IPS-NIHi7 (cell line): ENCODE data around the gene CRB3.

Experiments
- DNase-seq: peaks from one replicate; pipeline ENCODE4 v3.0.0; 2012; ENCODE audit warnings: mixed read lengths; ENCODE audit errors: extremely low spot score

Gene CRB3

DNA sequence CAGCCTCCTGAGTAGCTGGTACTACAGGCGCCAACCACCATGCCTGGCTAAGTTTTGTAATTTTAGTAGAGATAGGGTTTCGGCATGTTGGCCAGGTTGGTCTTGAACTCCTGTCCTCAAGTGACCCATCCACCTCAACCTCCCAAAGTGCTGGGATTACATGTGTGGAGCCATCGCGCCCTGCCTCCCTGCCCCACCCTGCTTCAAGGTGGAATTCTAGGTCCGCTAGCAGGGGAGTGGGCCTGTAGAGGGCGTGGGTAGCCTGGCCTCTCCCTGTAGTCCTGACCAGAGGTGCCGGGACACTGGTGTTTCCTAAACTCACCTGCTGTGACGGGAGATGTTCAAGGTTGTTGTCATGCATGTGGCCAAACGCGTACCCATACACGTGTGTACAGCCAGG lies 30.9 kb upstream of the CRB3 start:
- DNase-seq: no peak

DNA sequence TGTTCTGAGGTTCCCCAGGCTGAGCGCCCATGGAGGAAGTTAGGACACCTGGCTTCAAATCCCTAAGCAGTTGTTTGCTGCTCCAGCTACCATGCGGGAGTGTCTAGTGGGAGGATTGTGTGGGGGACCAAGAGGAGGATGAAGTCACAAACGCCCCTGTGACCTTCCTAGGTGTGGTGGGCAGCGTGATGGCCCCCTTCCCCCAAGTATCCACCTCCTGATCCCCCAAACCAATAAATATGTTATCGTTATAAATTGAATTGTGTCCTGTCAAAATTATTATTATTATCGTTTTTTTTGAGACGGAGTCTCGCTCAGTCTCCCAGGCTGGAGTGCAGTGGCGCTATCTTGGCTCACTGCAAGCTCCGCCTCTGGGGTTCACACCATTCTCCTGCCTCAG lies 30.4 kb upstream of the CRB3 start, which contains the start of gene SLC25A41:
TSS of gene SLC25A41 (minus strand) at position 101 of the 400 bp plus-strand sequence. CDS start at position 31, 70 bp downstream.
- no peak for DNase-seq

DNA sequence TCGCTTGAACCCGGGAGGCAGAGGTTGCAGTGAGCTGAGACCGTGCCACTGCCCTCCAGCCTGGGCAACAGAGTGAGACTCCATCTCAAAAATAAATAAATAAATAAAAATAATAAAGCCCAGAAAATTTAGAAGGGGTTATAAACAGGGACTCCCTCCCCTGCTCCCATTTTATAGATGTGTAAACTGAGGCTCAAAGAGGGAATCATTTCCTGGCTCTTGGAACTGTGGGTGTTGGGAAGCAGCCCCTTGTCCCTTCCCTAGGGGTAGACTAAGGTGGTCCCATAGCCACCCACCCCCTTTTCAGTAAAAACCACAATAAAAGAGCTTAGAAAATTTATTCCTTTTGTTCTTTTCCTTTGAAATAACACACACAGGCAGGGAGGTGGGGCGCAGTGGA lies 24.3 kb upstream of the CRB3 start:
- no peak for DNase-seq

DNA sequence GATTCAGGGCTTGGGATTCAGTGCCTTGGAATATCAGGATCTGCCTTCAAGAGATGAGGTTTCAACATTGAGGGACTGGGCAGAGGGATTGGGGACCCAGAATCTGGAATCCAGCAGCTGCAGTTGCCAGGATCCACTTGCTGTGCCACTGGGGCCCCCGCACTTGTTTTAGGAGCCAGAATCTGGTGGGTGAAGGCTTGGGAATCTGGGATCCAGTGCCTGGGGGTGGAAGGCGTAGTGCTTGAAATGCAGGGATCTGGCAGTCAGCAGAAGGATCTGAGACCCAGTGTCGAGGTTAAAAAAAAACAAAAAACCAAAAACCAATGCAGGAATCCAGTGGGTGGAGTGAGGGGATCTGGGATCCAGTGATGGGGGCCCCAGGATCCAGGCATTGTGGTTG lies 23.2 kb upstream of the CRB3 start:
- DNase-seq: no peak

DNA sequence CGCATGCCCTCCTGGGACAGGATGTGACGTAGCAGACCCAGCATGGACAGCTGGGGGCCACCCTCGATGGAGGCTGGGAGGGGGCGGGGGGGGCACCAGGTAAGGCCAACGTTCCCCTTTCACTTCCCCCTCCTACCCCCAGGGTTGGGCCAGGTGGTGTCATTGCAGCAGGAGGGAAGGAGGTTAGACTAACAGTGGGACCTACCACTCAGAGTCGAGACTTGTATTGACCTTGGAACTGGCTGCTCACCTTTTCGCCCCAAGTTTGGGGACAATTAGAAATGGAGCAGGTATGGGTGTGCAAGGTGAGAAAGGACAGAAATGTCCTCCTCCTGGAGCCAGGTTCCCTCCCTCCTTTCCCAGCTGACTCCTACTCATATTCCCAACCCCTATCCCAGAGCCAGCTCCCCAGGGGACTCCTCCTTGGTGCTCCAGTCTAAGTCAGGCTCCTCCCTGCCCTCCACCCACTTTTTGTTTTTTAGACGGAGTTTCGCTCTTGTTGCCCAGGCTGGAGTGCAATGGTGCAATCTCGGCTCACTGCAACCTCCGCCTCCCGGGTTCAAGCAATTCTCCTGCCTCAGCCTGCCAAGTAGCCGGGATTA lies 21.9 kb upstream of the CRB3 start:
- no peak for DNase-seq

DNA sequence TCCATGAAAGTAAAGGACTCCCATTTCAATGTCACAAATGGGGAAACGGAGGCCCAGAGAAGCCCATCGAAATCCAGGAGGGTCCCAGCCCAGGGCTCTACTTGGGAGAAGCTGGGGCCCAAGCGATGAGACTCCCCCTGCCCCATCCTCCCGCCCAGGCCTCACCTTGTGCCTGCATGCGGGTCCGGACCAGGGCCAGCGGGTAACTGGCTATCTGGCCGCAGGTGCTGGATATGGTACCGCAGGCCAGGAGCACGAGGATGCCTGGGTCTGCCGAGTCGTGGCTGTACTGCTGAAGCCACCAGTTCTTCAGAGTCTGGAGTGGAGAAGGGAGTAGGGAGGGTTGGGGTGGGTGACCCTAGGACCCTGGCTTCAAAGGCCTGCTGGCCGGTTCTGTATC lies 20.1 kb upstream of the CRB3 start:
- DNase-seq: no peak

DNA sequence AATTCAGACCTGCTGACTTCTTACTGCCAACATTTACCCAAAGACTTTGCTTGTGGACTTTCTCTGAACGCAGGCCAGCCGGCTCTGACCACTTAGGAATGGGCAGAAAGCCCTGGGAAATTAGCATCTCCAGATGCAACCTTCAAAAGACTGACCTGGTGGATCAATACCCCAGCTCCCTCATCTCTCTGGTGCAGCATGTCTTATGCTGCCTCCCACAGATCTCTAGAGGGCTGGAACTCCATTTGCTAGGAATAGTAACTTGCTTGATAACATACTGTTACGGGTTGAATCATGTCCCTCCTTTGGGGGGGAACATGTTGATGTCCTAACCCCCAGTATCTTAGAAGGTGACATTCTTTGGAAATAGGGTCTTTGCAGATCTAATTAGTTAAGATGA lies 17.6 kb upstream of the CRB3 start:
- DNase-seq: no peak

DNA sequence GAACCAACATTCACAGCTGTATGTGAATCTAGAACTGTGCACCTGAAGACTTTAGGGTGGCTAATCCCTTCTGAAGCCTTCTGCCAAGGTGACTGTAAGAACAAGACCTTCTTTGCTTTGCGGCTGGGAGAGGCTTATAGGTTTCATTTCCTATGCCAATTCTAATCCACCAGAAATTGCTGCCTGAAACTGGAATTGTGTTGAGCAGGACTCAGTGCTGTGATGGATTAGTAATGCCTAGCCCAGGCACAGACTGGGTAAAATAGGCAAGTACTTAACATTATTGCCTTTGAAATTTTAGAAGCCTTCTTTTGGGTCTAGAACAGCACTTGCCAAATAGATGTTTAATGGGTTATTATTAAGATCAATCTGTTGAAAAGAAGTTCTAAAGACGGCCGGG lies 16.0 kb upstream of the CRB3 start:
- DNase-seq: no peak

DNA sequence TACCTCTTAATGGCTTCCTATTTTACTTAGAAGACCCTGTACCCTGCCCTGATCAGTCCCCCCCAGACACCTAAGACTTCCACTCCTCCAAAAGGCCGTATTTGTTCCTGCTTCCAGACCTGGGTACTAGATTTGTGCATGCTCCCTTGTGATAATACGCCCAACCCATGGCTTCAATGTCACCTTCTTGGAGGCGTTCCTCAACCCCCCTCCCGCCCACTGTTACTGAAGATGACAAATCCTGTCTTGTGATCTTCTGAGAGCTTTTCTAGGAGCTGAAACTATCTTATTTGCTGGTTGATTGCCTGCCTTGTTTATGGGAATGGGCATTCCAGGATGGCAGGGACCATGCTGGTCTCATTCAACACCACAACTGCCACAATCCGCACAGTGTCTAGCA lies 13.9 kb upstream of the CRB3 start:
- DNase-seq: no peak

DNA sequence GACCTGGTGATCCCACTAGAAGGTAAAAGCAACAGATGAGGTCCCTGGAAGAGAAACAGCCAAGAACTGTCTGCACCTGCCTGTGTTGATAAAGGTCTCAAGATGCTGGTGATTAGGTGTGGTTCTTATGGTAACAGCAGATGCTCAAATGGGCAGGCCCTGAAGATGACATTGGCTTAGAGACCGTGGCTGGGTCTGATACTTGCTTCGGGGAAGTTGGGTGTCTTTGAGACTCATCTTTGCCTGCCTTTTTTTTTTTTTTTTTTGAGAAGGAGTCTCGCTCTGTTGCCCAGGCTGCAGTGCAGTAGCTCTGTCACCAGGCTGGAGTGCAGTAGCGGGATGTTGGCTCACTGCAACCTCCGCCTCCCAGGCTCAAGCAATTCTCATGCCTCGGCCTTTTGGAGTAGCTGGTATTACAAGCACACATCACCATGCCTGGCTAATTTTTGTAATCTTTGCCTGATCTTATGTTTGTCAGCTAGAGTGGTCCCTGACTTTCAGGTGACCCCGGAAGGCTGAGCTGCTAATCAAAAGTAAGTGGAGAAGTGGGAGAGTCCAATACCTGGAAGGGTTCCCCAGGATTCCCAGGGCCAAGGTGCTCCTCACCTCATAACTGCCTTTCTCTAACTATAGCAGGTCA lies 12.4 kb upstream of the CRB3 start:
- DNase-seq: no peak

DNA sequence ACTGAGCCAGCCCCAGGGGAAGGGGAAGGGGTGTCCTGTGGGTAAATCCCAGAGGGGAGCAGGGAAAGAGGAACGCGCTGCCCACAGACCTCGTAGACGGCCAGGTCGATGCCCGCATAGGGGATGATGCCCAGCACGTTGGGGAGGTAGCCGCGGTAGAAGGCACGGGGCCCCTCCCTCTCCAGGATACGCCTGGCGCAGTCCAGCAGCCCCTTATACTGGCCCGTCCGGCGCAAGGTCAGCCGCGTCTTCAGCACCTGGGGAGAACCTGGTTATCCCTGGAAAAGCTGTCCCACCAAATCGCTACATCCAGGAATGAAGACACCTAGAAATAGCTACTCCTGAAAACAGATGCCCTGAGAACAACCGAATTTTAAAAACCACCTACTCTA lies 11.9 kb upstream of the CRB3 start:
- no peak for DNase-seq

DNA sequence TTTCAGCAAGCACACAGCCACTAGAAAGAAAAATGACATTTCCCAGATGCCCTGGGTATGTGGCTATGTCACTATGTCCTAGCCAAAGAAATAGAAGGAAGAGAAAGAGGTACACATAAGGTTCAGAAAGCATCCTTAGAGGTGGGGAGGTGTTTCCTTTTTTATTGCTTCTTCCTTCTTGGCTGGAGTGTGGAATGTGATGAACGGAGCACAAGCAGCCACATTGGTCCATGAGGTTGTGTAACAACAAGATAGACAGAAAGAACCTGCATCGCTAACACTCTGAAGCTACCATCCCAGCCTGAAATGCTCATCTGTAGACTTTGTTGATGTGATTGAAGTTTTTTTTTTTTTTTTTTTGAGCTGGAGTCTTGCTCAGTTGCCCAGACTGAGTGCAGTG lies 11.2 kb upstream of the CRB3 start:
- no peak for DNase-seq

DNA sequence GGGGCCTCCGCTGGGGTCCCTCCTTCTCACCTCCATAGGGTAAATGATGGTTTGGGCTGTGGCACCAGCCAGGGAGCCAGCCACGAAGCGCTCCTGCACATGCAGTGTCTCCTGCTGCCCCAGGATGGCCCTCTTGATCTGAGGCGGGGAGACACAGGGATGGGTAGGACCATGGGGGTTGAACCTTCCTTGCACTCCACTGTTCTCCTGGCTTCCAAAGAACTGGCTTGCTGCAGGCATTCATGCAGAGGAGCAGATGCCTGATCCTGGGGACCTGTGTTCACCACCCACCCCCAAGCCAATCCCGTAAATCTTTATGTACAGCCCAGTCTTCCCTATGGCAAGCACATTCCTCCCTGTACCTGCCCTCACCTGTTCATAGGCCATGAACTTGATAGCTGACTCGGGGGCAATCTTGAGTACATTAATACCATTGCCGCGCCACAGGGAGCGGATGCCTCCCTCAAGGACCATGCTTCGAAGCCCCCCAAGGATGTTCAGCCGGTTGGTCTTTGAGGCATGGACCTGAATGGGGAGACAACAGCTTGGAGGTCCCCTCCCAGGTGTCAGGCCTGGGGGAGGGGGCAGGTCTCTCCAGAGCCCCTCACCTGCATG lies 10.0 kb upstream of the CRB3 start:
- DNase-seq: no peak

DNA sequence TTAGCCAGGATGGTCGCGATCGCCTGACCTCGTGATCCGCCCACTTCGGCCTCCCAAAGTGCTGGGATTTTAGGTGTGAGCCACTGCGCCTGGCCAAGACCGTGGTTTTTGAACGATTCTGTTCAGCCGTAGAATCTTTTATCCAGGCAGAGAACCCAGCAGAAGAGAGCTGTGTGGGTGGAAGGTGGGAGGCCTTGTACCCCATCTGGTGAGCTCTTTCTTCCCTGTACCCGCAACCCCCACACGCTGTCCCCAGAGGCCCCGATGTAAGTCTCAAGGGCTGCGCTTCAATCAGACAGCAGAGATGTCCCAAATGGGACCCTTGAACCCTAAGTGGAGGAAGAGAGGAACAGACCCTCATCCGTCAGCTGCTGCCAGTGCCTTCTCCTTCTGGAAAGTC lies 8.1 kb upstream of the CRB3 start:
- no peak for DNase-seq

DNA sequence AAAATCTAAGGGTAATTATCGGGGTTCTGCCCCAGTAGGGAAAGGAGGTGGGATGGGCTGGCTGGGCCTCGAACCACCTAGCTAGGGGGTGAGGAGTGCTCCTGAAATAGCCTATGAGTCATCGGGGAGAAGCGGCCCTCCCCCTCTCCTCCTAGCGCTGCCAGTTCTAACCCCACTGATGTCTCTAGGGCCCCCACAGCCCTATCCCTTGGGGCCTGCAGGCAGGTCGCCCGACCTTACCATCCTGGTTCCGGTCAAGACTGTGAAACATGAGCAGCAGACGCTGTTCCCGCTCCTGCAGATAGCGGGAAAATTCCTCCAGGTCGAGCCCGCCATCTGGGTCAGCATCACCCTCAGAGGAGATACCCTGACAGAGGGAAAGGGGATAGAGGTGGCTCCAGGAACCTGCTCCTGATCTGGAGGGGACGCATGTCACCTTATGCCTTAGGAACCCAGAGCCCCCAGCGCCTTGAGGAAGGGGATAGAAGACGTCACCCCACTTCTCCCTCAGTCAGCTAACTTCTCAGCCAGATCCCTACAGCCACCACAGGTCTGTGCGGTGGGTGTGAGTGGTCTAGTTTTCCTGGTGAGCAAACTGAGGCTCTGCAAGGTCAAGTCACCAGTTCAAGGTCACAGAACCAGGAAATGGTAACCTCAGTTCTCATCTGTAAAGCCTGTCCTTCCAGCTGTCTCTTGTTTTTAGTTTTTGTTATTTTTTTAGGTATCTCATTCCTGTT lies 5.9 kb upstream of the CRB3 start:
- peak; percentile 28 for DNase-seq

DNA sequence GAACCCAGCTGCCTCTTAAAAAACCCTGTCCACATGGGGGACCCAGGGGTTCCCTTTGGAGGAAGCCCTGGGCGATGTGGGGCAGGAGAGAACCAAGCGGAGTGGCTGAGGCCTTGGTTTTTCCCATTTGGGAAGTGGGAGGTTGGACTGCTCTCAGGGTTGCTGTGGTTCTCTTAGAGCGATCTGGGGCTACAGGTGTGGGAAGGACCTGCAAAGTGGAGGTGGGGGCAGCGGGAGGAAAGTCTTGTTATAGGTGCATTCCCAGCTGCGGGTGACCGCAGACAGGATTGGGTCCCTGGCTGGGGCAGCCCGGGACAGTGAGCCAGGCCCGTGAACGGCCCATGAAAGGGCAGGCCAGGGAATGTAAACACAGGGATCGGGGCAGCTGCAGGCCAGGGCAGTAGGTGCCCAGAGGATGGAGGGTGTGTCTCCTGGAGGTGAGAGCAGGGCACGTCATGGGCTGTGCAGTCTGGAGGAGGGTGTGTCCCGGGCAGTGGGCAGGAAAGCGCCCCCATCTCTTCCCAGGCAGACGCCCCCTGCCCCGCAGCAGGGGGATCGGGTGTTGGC lies 5.3 kb upstream of the CRB3 start:
- peak; percentile 26 for DNase-seq

DNA sequence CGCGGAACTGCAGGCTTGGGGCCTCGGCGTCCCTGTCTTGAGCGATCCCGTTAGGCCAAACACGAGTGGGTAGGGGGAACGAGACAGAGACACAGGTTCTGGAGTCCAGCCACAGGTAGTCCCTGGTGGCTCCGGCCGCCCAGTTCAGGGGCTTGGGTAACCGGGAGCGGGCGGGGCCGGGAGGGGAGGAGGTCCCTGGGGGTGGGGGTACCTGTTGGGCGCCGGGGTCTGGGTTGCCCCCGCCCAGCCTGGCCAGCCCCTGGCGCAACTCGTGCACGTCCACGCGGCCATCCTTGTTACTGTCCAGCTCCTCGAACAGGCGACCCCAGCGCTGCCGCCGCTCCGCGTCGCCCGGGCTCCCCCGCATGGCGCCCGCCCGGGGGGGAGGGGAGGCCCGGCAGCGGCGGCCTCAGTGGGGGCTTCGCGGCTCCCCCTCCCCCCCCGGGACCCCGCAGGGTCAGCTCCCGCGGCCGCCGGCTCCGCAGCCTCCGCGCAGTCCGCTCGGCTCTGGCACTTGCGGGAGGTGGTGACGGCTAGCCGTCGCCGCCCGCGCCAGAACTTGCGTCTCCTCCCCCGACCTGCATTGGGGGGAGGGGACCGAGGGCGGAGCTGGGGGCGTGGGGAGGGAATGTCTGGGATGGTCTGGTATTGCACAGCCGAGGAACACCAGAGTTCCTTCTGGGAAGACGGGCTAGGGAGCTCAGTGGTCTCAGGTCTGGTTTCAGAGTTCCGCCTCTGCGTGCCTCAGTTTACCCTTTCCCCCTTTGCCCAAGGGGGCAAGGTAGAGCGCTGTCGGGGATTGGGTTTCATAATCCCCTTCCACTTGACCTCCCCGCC lies 4.6 kb upstream of the CRB3 start, which contains the start of gene SLC25A23:
TSS of gene SLC25A23 (minus strand) at position 531 of the 837 bp plus-strand sequence. CDS start at position 367, 164 bp downstream.
- peak; percentile 89 for DNase-seq

DNA sequence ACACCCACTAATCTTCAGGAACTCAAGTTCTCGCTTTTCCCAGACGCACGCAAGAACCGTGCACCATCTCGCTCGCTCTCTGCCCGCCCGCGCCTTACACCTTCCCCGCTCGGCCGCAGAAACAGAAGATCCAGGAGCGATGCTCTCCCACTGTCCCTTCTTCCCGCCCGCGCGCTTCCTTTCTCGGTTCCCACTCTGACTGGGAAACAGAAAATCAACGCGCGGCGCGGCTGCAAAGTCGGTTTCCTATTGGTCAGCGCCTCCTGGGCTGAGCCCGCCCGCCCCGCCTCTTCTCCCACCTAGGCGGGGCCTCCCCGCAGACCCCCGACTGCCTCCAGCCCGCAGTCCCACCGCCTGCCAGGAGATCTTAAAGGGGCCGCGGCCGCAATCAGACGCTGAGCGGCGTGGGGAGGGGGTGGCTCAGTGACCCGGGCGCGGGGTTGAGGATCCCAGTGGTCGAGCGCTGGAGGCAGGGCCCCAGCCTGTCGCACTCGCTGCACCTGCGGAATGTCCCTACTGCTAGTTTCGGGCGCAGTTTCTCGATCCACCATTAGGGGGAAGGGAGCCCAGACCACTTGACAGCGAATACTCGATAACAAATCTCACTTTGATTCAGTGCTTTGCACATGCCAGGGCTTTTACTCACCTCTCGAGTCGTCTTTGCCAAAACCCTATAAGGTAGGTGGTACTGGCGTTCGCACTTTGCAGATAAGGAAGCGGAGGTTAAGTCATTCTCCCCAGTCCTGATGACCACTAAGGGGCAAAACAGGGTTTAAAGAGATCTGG lies 3.8 kb upstream of the CRB3 start:
- DNase-seq: peak; percentile 97

DNA sequence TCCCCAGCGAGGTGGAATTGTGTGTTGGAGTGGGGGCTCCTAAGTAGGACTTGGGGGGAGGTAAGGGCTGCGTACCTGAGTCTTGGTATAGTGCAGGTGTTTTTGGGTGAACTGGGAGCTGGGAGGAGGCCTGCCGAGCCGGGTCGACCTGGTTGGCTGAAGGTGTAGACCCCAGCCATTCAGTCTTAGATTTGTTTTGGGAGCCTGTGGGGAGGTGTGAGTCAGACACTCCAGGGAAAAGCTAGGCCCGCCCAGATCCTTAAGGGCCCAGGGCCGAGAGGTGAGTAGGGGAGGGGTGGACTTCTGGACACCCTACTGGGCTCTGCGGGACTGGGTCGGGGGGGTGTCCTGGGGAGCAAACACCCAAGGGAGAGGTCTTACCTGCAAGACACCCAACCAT lies 935 bp downstream of the CRB3 start:
- peak; percentile 26 for DNase-seq

DNA sequence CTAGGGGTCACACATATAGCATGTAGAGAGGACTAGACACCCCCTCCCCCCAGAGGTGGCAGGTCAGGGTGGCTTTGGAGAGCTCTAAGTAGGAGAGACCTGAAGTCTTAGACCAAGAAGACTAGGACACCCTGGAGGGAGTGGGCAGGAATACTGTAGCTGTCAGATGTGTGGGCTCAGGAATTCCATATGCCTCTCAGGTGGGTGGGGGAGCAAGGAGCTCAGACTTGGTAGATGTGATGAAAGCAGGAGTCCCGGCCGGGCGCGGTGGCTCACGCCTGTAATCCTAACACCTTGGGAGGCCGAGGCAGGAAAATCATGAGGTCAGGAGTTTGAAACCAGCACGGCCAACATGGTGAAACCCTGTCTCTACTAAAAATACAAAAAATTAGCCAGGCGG lies 1.6 kb downstream of the CRB3 start:
- no peak for DNase-seq
